Skeletal muscle satellite cell (primary cell): ENCODE results near the gene GNS.
"Not testable (repeated sequence)": the region's sequence is repeated elsewhere in the genome, so short reads cannot be mapped to it uniquely, and the experiment has no call there.

Experiments
- H3K27me3 ChIP-seq: 2 replicates; pipeline ENCODE4 v1.7.0; 2013; ENCODE audit warnings: low read length; ENCODE audit not compliant: control insufficient read depth, insufficient read depth
- H3K36me3 ChIP-seq: 2 replicates; pipeline ENCODE4 v1.7.0; 2013; ENCODE audit warnings: mild to moderate bottlenecking, control low read depth, low read length; ENCODE audit not compliant: insufficient read depth
- H3K4me1 ChIP-seq: 2 replicates; pipeline ENCODE4 v1.7.0; 2013; ENCODE audit warnings: low read length; ENCODE audit not compliant: control insufficient read depth, insufficient read depth
- H3K4me2 ChIP-seq: 2 replicates; pipeline ENCODE4 v1.7.0; 2013; ENCODE audit warnings: mild to moderate bottlenecking, low read length
- H3K4me3 ChIP-seq: 2 replicates; pipeline ENCODE4 v1.7.0; 2013; ENCODE audit warnings: low read length
- H3K9ac ChIP-seq: 2 replicates; pipeline ENCODE4 v1.7.0; 2013; ENCODE audit warnings: mild to moderate bottlenecking, low read depth, low read length, moderate library complexity
- H3K9me3 ChIP-seq: replicated peaks from 2 replicates; pipeline ENCODE4 v1.7.0; 2013; ENCODE audit warnings: mild to moderate bottlenecking, control low read depth, low read length

Gene GNS

DNA sequence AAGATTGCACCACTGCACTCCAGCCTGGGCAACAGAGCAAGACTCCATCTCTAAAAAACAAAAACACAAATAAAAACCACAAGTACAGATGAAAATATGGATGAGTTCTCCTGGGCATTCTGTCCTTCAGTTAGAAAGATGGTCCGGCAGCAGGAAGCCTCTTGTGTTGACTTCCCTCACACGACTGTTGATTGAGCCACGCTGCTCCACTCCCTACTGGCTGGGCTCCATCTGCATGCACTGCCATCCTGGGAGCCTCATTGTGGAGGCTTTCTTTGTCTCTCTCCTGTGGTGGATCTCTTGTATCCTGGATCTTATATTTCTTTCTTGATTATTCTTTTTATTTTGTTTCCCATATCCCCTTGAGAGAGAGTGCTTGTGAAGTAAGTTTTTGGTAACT lies 34.4 kb upstream of the GNS start:
- Histone ChIP-seq H3K9ac (no peak overlapping the region), H3K36me3 (no peaks in the 10 kb centered on the region), H3K4me2 (no peak overlapping the region), H3K27me3 (peaks cover 39% of the 10 kb centered on the region), H3K4me3 (no peak overlapping the region), H3K4me1 (no peaks in the 10 kb centered on the region), H3K9me3 (no peaks in the 10 kb centered on the region)

DNA sequence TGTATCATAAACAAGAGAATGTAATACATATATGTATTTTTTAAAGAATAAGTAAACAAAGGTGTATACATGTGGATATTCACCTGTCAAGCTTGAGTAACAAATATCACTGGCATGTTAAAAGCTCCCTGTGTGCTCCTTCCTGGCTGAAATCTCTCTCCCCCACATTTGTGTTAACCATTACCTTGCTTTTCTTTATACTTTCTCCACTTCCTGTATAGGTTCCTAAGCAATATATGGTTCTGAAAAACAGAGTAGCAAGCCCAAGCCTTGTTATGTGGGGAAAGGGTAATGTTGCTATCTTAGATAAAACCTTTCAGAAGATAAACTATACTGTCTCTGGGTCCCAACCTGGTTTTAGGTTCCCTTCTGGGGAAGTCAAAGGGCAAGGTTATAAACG lies 32.9 kb upstream of the GNS start:
- no peak overlapping the region for H3K4me3 ChIP-seq
- no peaks in the 10 kb centered on the region for H3K4me1 ChIP-seq
- no peak overlapping the region for H3K4me2 ChIP-seq
- H3K9me3 ChIP-seq, result no peaks in the 10 kb centered on the region
- H3K36me3 ChIP-seq, result no peaks in the 10 kb centered on the region
- H3K27me3 ChIP-seq, result peaks cover 32% of the 10 kb centered on the region
- no peak overlapping the region for H3K9ac ChIP-seq

DNA sequence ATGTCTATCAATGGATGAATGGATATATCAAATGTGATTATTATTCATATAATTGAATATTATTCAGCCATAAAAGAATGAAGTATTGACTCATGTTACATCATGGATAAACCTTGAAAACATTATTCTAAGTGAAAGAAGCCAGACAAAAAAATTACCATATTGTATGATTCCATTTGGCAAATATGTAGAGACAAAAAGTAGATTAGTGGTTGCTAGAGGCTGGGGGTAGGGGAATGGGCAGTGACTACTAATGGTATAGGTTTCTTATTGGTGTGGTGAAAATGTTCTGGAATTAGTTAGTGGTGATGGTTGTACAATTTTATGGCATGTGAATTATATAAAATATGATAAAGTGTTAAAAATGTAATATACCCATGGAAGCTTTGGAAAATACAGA lies 31.8 kb upstream of the GNS start:
- no peak overlapping the region for H3K4me3 ChIP-seq
- no peak overlapping the region for H3K4me2 ChIP-seq
- no peaks in the 10 kb centered on the region for H3K4me1 ChIP-seq
- H3K9me3 ChIP-seq, result no peaks in the 10 kb centered on the region
- H3K9ac ChIP-seq, result no peak overlapping the region
- peaks cover 30% of the 10 kb centered on the region for H3K27me3 ChIP-seq
- H3K36me3 ChIP-seq, result no peaks in the 10 kb centered on the region

DNA sequence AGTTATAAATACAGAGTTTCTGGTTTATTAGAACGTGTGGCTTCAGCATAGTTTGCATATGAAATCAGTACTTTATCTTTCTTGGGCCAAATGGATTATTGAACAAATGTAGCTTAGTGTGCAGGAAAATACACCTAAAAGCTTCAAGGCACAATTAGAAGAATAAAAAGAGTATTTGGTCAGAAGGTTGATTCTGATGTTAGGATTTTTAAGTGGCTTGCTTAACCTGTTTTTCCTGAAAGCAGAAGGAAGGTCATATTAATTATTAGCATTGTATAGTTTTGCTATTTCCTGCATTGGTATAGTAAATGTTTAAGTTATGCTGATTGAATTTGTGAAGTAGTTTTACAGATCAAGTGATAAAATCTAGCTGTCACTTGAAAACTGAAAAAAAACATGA lies 31.0 kb upstream of the GNS start:
- H3K9ac ChIP-seq, result no peak overlapping the region
- no peaks in the 10 kb centered on the region for H3K36me3 ChIP-seq
- H3K27me3 ChIP-seq, result peaks cover 30% of the 10 kb centered on the region
- H3K4me1 ChIP-seq, result no peaks in the 10 kb centered on the region
- H3K4me2 ChIP-seq, result no peak overlapping the region
- no peak overlapping the region for H3K4me3 ChIP-seq
- H3K9me3 ChIP-seq, result no peaks in the 10 kb centered on the region

DNA sequence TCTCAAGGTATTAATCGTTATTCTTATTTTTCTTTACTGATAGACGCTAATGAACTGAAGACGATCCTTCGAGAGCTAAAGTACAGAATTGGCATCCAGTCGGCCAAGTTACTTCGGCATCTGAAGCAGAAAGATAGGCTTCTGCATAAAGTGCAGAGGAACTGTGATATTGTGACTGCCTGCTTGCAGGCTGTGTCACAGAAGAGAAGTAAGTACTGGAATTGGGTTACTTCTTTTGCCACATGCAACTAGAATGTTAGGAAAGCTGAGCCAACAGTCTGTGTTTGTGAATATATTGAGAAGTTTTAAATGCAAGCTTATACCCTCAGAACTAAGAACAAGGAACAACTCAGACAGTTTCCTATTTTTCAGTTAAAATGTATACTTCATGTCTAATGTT lies 26.6 kb upstream of the GNS start:
- H3K36me3 ChIP-seq, result no peaks in the 10 kb centered on the region
- peaks cover 64% of the 10 kb centered on the region for H3K27me3 ChIP-seq
- H3K4me3 ChIP-seq, result no peak overlapping the region
- H3K4me1 ChIP-seq, result peaks cover 8% of the 10 kb centered on the region
- no peak overlapping the region for H3K4me2 ChIP-seq
- no peak overlapping the region for H3K9ac ChIP-seq
- H3K9me3 ChIP-seq, result no peaks in the 10 kb centered on the region

DNA sequence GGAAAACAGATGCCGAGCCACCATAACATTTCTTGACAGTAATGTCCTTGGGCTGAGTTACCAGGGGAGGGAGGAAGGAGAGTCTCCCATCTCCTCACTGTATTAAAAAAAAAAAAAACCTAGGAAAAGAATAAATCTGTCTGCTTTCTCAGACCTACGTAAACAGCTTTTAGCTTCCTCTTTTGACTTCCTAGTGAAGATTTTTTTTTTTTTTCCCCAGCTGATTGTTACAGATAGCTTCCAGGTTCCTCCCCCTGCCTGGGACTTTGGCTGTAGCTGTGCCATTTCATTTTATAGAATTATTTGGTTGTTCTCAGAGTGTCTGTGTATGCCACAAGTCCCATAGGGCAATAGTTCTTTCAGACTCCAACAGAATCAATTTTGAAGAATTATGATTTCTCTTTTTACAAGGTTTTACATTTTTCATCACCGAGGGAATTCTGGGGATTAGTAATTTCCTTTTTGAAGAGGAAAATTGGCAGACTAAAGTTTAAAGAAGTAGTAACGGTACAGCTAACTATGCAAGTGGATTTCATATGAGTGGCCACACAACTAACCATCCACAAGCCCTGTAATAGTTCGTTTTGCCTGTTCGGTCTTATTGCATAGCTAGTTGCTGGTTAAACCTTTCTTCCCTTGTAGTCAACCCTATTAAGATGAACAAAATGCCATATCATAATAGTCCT lies 23.1 kb upstream of the GNS start:
- Histone ChIP-seq H3K9ac (no peak overlapping the region), H3K4me2 (no peak overlapping the region), H3K27me3 (peaks cover 71% of the 10 kb centered on the region), H3K4me1 (peaks cover 14% of the 10 kb centered on the region), H3K9me3 (no peaks in the 10 kb centered on the region), H3K36me3 (no peaks in the 10 kb centered on the region), H3K4me3 (no peak overlapping the region)

DNA sequence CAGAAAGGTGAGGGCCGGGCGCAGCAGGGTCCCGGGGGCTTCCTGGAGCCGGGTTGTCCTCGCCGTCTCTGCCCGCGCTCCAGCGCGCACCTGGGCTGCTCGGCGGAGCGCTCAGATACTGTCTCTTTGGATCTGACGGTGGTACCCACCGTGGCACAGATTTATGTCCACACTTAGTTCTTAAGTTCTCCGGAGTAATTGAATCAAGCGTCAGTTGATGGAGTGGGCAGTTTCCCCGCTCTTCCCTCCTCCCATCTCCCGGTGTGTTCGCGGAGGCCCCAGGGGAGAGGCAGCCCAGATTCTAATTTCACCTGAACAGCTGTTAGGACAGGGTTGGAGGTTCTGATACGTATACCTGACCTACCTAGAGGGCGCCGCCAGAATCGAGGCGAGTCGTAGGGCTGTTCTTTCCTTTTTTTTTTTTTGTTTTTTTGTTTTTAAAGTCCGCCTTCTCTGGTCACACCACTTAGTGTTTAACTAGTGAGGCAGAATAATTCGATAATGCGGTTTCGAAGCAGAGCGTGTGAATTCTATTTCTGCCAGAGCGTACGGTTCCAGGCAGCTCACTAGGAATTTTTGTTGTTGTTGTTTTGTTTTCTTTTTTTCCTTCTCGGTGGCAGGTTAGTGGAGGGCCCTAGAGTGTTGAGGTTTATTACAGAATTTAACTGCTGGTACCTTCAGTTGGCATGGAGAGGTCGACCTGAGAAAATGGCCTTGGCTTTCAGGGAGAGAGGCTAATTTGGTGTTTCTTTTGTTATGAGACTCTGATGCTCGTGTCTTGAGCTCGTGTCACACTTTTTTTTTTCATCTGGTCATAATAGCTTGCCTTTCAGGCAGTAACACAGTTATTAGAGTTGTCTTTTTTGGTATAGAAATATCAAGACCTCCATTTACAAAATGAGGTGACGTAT lies 22.3 kb upstream of the GNS start:
- H3K27me3 ChIP-seq, result peaks cover 79% of the 10 kb centered on the region
- peak overlapping the region; percentile 74 for H3K4me2 ChIP-seq
- H3K9ac ChIP-seq, result no peak overlapping the region
- H3K4me3 ChIP-seq, result peak overlapping the region; percentile 55
- peaks cover 14% of the 10 kb centered on the region for H3K4me1 ChIP-seq
- H3K9me3 ChIP-seq, result no peaks in the 10 kb centered on the region
- no peaks in the 10 kb centered on the region for H3K36me3 ChIP-seq

DNA sequence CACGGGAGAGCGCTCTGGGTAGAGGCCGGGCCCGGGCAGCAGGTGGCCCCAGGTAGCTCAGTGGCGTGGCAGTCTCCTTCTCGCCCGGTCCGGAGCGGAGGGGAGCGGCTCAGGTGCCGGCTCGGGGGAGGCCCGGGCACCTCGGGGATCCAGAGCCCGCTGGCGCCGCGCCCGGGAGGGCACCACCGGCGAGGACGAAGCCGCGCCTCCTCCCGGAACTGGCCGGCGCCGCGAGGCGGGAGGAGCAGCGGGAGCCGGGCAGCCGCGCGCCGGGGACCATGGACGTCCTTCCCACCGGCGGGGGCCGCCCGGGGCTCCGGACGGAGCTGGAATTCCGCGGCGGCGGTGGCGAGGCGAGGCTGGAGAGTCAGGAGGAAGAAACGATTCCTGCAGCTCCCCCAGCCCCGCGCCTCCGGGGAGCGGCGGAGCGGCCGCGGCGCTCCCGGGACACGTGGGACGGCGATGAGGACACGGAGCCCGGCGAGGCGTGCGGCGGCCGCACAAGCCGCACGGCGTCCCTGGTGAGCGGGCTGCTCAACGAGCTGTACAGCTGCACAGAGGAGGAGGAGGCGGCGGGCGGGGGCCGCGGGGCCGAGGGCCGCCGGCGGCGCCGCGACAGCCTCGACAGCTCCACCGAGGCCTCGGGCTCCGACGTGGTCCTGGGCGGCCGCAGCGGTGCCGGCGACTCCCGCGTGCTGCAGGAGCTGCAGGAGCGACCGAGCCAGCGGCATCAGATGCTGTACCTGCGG lies 21.5 kb upstream of the GNS start:
- Histone ChIP-seq H3K9me3 (peaks cover 6% of the 10 kb centered on the region), H3K4me3 (peak overlapping the region; percentile 55), H3K4me2 (peak overlapping the region; percentile 74), H3K27me3 (peaks cover 87% of the 10 kb centered on the region), H3K36me3 (no peaks in the 10 kb centered on the region), H3K9ac (no peak overlapping the region), H3K4me1 (peaks cover 14% of the 10 kb centered on the region)

DNA sequence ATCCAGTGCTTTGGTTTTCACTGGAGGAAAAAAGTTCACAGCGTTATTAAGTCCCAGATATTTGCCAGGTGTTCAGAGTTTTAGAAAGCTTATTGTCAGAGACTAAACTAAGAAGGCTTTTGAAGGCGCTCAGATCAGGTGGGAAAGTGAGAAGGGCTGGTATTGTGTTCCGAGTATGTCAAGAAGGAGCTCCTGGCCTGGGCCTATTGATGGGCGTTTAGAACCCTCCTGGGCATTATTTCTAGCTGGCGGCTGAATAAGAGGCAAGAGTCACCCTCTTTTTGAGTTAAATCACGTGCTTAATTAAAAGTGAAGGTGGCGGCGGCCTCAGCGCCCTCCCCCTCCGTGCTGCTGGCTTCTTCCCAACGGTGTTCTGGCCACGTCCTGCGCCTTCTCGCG lies 20.9 kb upstream of the GNS start:
- Histone ChIP-seq H3K36me3 (no peaks in the 10 kb centered on the region), H3K27me3 (peaks cover 90% of the 10 kb centered on the region), H3K4me2 (peak overlapping the region; percentile 74), H3K9ac (no peak overlapping the region), H3K9me3 (peaks cover 7% of the 10 kb centered on the region), H3K4me3 (peak overlapping the region; percentile 55), H3K4me1 (peaks cover 14% of the 10 kb centered on the region)

DNA sequence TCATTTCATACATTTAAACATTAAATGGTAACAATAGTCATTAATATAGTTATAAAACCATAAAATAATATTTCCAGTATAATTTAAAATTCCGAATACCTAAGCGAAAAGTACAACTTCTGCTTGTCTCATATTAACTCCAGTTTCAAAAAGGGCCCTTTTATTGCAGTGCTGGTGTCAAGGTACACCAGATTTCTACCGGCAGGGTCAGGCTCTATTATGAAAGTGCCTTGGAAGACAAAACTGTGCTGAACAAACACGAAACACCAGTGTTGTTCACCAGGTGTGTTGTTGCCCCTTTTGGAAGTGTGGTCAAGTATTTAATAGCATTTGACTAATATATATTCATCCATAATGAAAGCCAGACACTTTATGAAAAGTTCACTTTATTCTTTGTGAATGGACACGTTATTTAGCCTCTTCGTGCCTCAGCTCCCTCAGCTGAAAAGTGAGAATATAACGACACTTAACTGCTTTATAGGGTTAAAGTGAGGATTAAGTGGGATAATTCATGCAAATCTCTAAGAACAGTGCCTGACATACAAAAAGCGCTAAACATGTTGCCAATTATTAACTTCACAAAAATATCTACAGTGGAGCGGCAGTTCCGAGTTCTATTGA lies 20.3 kb upstream of the GNS start:
- Histone ChIP-seq H3K4me2 (no peak overlapping the region), H3K9ac (no peak overlapping the region), H3K4me3 (no peak overlapping the region), H3K4me1 (peaks cover 14% of the 10 kb centered on the region), H3K27me3 (peaks cover 87% of the 10 kb centered on the region), H3K9me3 (peaks cover 7% of the 10 kb centered on the region), H3K36me3 (no peaks in the 10 kb centered on the region)

DNA sequence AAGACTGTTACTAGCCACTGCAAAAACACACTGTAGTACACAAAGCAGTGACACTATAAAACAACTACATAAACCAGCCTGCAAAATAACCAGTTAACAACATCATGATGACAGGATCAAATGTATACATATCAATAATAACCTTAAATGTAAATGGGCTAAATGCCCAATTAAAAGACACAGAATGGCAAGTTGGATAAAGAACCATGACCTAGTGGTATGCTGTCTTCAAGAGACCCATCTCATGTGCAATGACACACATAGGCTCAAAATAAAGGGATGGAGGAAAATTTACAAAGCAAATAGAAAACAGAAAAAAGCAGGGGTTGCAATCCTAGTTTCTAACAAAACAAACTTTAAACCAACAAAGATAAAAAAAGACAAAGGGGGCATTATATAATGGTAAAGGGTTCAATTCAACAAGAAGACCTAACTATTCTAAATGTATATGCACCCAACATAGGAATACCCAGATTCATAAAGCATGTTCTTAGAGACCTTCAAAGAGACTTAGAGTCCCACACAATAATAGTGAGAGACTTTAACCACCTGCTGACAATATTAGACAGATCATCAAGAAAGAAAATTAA lies 16.0 kb upstream of the GNS start:
- peaks cover 64% of the 10 kb centered on the region for H3K27me3 ChIP-seq
- H3K4me3 ChIP-seq, result not testable (repeated sequence)

More for the DNA sequence above, 16.0 kb upstream of the GNS start:
- not testable (repeated sequence) for H3K9ac ChIP-seq, H3K9me3 ChIP-seq, H3K36me3 ChIP-seq, H3K4me1 ChIP-seq, H3K4me2 ChIP-seq
